HepG2 (cell line): ENCODE results near the gene TRIP6. TPM values are rescaled to one million over a fixed set of nuclear protein-coding genes. Genes with fewer than 3 reads are reported as not detected.

Source experiments
- ATRX ChIP-seq: sonication (generic); formaldehyde crosslinking; IDR thresholded peaks from 2 replicates; pipeline ENCODE4 v1.4.0; 2020; ENCODE audit warnings: missing genetic modification reagents, borderline replicate concordance
- EED ChIP-seq: sonication (generic); formaldehyde crosslinking; IDR thresholded peaks from 2 replicates; pipeline ENCODE4 v1.5.0; 2020; ENCODE audit warnings: mild to moderate bottlenecking, missing genetic modification reagents
- HIVEP1 ChIP-seq: sonication (generic); formaldehyde crosslinking; IDR thresholded peaks from 2 replicates; pipeline ENCODE4 v1.4.0; 2020; ENCODE audit warnings: mild to moderate bottlenecking, missing genetic modification reagents
- KLF11 ChIP-seq: IDR thresholded peaks from 2 replicates; pipeline ENCODE4 v1.6.1; 2016; ENCODE audit warnings: missing compliant biosample characterization
- MEIS1 ChIP-seq: sonication (generic); formaldehyde crosslinking; IDR thresholded peaks from 2 replicates; pipeline ENCODE4 v1.9.0; 2021; ENCODE audit warnings: mild to moderate bottlenecking, missing genetic modification reagents, moderate library complexity, borderline replicate concordance
- SRSF1 ChIP-seq: fragments of 200-400 bp; formaldehyde crosslinking; optimal IDR thresholded peaks from 2 replicates; pipeline ENCODE3; 2017; ENCODE audit warnings: mild to moderate bottlenecking, low read depth, low read length, moderate library complexity
- ZBTB3 ChIP-seq: sonication (generic); formaldehyde crosslinking; IDR thresholded peaks from 2 replicates; pipeline ENCODE4 v1.4.0; 2020; ENCODE audit warnings: low read depth, mild to moderate bottlenecking, moderate library complexity, missing genetic modification reagents, borderline replicate concordance
- ZMAT3 ChIP-seq: sonication (generic); formaldehyde crosslinking; conservative IDR thresholded peaks from 2 replicates; pipeline ENCODE4 v1.7.0; 2021; ENCODE audit warnings: missing genetic modification reagents
- ZNF143 ChIP-seq: sonication (generic); formaldehyde crosslinking; IDR thresholded peaks from 2 replicates; pipeline ENCODE4 v1.4.0; 2020; ENCODE audit warnings: missing genetic modification reagents
- ZNF282 ChIP-seq: fragments of 450-650 bp; IDR thresholded peaks from 2 replicates; pipeline ENCODE4 v1.6.1; 2018; ENCODE audit not compliant: partially characterized antibody
- ZNF367 ChIP-seq: sonication (generic); formaldehyde crosslinking; IDR thresholded peaks from 2 replicates; pipeline ENCODE4 v1.4.0; 2020; ENCODE audit warnings: missing genetic modification reagents, borderline replicate concordance
- ZNF547 ChIP-seq: sonication (generic); formaldehyde crosslinking; IDR thresholded peaks from 2 replicates; pipeline ENCODE4 v1.5.1; 2020; ENCODE audit warnings: mild to moderate bottlenecking, missing genetic modification reagents
- ZNF563 ChIP-seq: sonication (generic); formaldehyde crosslinking; IDR thresholded peaks from 2 replicates; pipeline ENCODE4 v1.8.0; 2022; ENCODE audit warnings: mild to moderate bottlenecking, moderate library complexity, missing genetic modification reagents
- polyA plus RNA-seq, 8 experiments: library from polyadenylated mRNA; depleted of rRNA in 3 of 8; stranded (reverse) in 7 of 8; unstranded in 1 of 8; fragments of >200 nt; fragmentation: Illumina TruSeq in 4 of 8; extraction: Trizol in 4 of 8; gene quantifications; 2 replicates each; pipeline versions ENCODE4 v1.2.1 to v1.2.3, GENCODE V29; 2011 to 2016; ENCODE audit warnings: low read depth in 4 of 8, missing spikeins in 1 of 8, mixed read lengths in 1 of 8; ENCODE audit not compliant: insufficient read depth in 1 of 8
- total RNA-seq, 5 experiments: library from RNA; depleted of rRNA; stranded (reverse); fragments of >200 nt; fragmentation: Illumina TruSeq; extraction: Trizol; gene quantifications; 2 replicates each; pipeline ENCODE4 v1.2.3, GENCODE V29; 2016; ENCODE audit warnings: low read depth in 1 of 5
- TF ChIP-seq, protein P1 (sequence below): IDR thresholded peaks from 2 replicates; pipeline ENCODE4 v1.6.1; 2016; ENCODE audit warnings: mild to moderate bottlenecking
- TF ChIP-seq, protein P2 (sequence below): sonication (generic); formaldehyde crosslinking; IDR thresholded peaks from 2 replicates; pipeline ENCODE4 v1.5.0; 2020; ENCODE audit warnings: missing genetic modification reagents, mild to moderate bottlenecking, borderline replicate concordance
- TF ChIP-seq, protein P3 (sequence below): sonication (generic); formaldehyde crosslinking; IDR thresholded peaks from 2 replicates; pipeline ENCODE4 v1.4.0; 2020; ENCODE audit warnings: missing genetic modification reagents
- TF ChIP-seq, protein P4 (sequence below): sonication (generic); formaldehyde crosslinking; IDR thresholded peaks from 2 replicates; pipeline ENCODE4 v1.4.0; 2020; ENCODE audit warnings: missing genetic modification reagents, borderline replicate concordance
- TF ChIP-seq, protein P5 (sequence below): sonication (generic); formaldehyde crosslinking; conservative IDR thresholded peaks from 2 replicates; pipeline ENCODE4 v1.4.0; 2020; ENCODE audit warnings: missing genetic modification reagents

The TRIP6 gene
- total and polyA plus RNA-seq, 2 of the 13 experiments (the other 11 are each of a cell fraction or from before 2014, with no cell fraction given) = 0.34 to 0.38 TPM

DNA sequence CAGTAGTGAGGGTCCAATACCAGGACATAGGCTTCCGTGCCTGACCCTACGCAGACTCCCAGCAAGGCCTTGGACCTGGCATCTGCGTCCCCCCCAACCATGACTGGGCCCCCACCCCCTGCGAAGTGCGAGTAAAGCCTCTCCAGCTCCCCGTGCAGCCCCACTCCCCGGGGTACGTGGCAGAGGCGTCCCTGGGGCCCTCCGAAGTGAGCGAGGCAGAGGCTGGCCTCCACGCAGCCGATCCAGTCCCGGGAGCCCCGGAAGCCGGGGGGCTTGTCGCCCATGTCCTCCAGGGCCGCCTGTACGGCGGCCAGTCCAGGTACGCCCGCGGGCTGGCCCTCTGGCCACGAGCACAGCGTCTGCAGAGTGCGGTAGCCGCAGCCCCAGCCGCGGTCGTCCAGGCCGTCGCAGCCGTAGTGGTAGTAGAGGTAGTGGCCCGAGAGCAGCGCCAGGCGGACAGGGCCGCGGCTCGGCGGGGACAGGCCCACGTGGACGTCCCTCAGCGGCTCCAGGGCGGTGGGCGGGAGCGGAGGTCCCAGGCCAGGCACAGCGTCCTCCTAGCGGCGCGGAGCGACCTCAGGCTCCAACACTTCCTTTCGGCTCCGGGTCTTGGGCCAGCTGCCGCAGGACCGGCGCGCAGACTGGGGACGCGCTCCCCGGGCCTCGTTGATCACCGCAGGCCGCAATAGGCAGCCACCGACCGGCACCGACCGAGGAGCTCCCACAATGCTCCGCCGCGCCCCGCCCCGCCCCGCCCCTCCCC is 22.0 kb downstream of the TRIP6 start, which contains the start of gene UFSP1 (continued):
- TF ChIP-seq ZNF563 (CRISPR knock-in tag) = peak; percentile 82; the same call in 1 of the 2 replicates
- TF ChIP-seq, protein P1, sequence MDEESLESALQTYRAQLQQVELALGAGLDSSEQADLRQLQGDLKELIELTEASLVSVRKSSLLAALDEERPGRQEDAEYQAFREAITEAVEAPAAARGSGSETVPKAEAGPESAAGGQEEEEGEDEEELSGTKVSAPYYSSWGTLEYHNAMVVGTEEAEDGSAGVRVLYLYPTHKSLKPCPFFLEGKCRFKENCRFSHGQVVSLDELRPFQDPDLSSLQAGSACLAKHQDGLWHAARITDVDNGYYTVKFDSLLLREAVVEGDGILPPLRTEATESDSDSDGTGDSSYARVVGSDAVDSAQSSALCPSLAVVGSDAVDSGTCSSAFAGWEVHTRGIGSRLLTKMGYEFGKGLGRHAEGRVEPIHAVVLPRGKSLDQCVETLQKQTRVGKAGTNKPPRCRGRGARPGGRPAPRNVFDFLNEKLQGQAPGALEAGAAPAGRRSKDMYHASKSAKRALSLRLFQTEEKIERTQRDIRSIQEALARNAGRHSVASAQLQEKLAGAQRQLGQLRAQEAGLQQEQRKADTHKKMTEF (CRISPR knock-in tag) = peak; percentile 78; the same call in 1 of the 2 replicates
- peak; percentile 63 for TF ChIP-seq SRSF1
- 0 out of 2 replicates have a peak, but pooled peaks have one; percentile 83 for TF ChIP-seq ZNF547
- TF ChIP-seq ATRX (CRISPR knock-in tag) = no peak
- peak; percentile 72 for TF ChIP-seq HIVEP1 (CRISPR knock-in tag)
- TF ChIP-seq, protein P2, sequence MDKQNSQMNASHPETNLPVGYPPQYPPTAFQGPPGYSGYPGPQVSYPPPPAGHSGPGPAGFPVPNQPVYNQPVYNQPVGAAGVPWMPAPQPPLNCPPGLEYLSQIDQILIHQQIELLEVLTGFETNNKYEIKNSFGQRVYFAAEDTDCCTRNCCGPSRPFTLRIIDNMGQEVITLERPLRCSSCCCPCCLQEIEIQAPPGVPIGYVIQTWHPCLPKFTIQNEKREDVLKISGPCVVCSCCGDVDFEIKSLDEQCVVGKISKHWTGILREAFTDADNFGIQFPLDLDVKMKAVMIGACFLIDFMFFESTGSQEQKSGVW (CRISPR knock-in tag) = no peak
- TF ChIP-seq, protein P3, sequence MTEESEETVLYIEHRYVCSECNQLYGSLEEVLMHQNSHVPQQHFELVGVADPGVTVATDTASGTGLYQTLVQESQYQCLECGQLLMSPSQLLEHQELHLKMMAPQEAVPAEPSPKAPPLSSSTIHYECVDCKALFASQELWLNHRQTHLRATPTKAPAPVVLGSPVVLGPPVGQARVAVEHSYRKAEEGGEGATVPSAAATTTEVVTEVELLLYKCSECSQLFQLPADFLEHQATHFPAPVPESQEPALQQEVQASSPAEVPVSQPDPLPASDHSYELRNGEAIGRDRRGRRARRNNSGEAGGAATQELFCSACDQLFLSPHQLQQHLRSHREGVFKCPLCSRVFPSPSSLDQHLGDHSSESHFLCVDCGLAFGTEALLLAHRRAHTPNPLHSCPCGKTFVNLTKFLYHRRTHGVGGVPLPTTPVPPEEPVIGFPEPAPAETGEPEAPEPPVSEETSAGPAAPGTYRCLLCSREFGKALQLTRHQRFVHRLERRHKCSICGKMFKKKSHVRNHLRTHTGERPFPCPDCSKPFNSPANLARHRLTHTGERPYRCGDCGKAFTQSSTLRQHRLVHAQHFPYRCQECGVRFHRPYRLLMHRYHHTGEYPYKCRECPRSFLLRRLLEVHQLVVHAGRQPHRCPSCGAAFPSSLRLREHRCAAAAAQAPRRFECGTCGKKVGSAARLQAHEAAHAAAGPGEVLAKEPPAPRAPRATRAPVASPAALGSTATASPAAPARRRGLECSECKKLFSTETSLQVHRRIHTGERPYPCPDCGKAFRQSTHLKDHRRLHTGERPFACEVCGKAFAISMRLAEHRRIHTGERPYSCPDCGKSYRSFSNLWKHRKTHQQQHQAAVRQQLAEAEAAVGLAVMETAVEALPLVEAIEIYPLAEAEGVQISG = peak; percentile 72; the same call in 1 of the 2 replicates
- TF ChIP-seq ZNF367 (CRISPR knock-in tag) = peak; percentile 84; the same call in 1 of the 2 replicates
- TF ChIP-seq, protein P4, sequence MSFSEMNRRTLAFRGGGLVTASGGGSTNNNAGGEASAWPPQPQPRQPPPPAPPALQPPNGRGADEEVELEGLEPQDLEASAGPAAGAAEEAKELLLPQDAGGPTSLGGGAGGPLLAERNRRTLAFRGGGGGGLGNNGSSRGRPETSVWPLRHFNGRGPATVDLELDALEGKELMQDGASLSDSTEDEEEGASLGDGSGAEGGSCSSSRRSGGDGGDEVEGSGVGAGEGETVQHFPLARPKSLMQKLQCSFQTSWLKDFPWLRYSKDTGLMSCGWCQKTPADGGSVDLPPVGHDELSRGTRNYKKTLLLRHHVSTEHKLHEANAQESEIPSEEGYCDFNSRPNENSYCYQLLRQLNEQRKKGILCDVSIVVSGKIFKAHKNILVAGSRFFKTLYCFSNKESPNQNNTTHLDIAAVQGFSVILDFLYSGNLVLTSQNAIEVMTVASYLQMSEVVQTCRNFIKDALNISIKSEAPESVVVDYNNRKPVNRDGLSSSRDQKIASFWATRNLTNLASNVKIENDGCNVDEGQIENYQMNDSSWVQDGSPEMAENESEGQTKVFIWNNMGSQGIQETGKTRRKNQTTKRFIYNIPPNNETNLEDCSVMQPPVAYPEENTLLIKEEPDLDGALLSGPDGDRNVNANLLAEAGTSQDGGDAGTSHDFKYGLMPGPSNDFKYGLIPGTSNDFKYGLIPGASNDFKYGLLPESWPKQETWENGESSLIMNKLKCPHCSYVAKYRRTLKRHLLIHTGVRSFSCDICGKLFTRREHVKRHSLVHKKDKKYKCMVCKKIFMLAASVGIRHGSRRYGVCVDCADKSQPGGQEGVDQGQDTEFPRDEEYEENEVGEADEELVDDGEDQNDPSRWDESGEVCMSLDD (CRISPR knock-in tag) = peak; percentile 63; the same call in 1 of the 2 replicates
- TF ChIP-seq, protein P5, sequence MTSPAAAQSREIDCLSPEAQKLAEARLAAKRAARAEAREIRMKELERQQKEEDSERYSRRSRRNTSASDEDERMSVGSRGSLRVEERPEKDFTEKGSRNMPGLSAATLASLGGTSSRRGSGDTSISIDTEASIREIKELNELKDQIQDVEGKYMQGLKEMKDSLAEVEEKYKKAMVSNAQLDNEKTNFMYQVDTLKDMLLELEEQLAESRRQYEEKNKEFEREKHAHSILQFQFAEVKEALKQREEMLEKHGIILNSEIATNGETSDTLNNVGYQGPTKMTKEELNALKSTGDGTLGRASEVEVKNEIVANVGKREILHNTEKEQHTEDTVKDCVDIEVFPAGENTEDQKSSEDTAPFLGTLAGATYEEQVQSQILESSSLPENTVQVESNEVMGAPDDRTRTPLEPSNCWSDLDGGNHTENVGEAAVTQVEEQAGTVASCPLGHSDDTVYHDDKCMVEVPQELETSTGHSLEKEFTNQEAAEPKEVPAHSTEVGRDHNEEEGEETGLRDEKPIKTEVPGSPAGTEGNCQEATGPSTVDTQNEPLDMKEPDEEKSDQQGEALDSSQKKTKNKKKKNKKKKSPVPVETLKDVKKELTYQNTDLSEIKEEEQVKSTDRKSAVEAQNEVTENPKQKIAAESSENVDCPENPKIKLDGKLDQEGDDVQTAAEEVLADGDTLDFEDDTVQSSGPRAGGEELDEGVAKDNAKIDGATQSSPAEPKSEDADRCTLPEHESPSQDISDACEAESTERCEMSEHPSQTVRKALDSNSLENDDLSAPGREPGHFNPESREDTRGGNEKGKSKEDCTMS (CRISPR knock-in tag) = no peak
- no peak for TF ChIP-seq KLF11 (CRISPR knock-in tag)
- peak; percentile 18; the same call in 1 of the 2 replicates for TF ChIP-seq MEIS1 (CRISPR knock-in tag)
- peak; percentile 98 for TF ChIP-seq EED (CRISPR knock-in tag)
- peak; percentile 91; the same call in 1 of the 2 replicates for TF ChIP-seq ZMAT3 (CRISPR knock-in tag)
- TF ChIP-seq ZNF282 = no peak
- TF ChIP-seq ZNF143 (CRISPR knock-in tag) = peak; percentile 85
- TF ChIP-seq ZBTB3 (CRISPR knock-in tag) = no peak
